Adrenal gland (tissue), 12 donors: ENCODE data around the gene TMEM132C. TPM values are rescaled to one million over a fixed set of nuclear protein-coding genes. Genes with fewer than 3 reads are reported as not detected.

Experiments used
- DNase-seq, 7 donors: peaks; one replicate each; pipeline ENCODE4 v3.0.0-alpha.2; 2019 to 2020
- H3K27ac ChIP-seq, 5 donors: fragments of 200-600 bp; sonication (generic) in 4 of 5; 1 replicate in 3 of 5; 2 replicates in 2 of 5; pipeline versions ENCODE4 v1.5.1 to v1.8.0; 2016 to 2020; ENCODE audit warnings: mild to moderate bottlenecking in 1 of 5
- H3K27me3 ChIP-seq: fragments of 200-600 bp; 2 replicates; pipeline ENCODE4 v1.8.0; 2021
- H3K36me3 ChIP-seq, 2 donors: fragments of 200-600 bp; replicated peaks in 1 of 2; 1 replicate in 1 of 2; 2 replicates in 1 of 2; pipeline versions ENCODE4 v1.5.1 to v1.8.0; 2018 to 2022
- H3K4me1 ChIP-seq, 2 donors: fragments of 200-600 bp; replicated peaks in 1 of 2; 1 replicate in 1 of 2; 2 replicates in 1 of 2; pipeline versions ENCODE4 v1.5.1 to v1.8.0; 2018 to 2021
- H3K4me3 ChIP-seq, 4 donors: fragments of 200-600 bp; sonication (generic) in 3 of 4; one replicate each; pipeline ENCODE4 v1.5.1; 2016 to 2018
- H3K9me3 ChIP-seq, 3 donors: fragments of 200-600 bp; sonication (generic) in 1 of 3; replicated peaks in 1 of 3; 1 replicate in 2 of 3; 2 replicates in 1 of 3; pipeline versions ENCODE4 v1.5.1 to v1.8.0; 2016 to 2021
- POLR2A ChIP-seq, 2 donors: fragments of 450-650 bp; IDR thresholded peaks; one replicate each; pipeline ENCODE4 v1.6.1; 2017; ENCODE audit warnings: antibody characterized with exemption in 2 of 2, mild to moderate bottlenecking in 2 of 2, moderate library complexity in 1 of 2
- WGBS, 4 donors: extraction: QIAGEN DNeasy Blood & Tissue Kit in 2 of 4; methylation state at CpG; one replicate each; pipeline versions ENCODE4 v1.1.5 to v1.1.7; 2013 to 2017; 5-methylcytosine and 5-hydroxymethylcytosine counted together
- intact Hi-C, 2 donors: fragments of 100-400 bp; cut with DNase I; formaldehyde crosslinking; loops; one replicate each; pipeline versions ENCODE4 v1.14.1 to v1.15.0; 2022 to 2023
- polyA plus RNA-seq, 3 donors: library from polyadenylated mRNA; stranded (reverse); fragments of 200-250 nt in 2 of 3; fragments of 350-450 nt in 1 of 3; fragmentation: Illumina TruSeq in 1 of 3; extraction: RNeasy Lipid Tissue Mini Kit (QIAGEN cat#74804) in 1 of 3; gene quantifications; one replicate each; pipeline ENCODE4 v1.2.3, GENCODE V29; 2013 to 2014
- total RNA-seq, 9 donors: library from RNA; depleted of rRNA in 4 of 9; stranded (reverse); fragments of >200 nt in 4 of 9; fragments of 120-200 nt in 1 of 9; fragmentation: NEBNext Ultra II Directional in 1 of 9; extraction: Animal tissue kit (Norgen Biotek cat#: 25700) in 1 of 9; gene quantifications; one replicate each; pipeline versions ENCODE4 v1.1.0 to v1.2.4, GENCODE V29; 2013 to 2023
- TF ChIP-seq, protein P1 (sequence below), 6 experiments: fragments of 450-650 bp in 4 of 6; fragments of 200-600 bp in 2 of 6; sonication (generic) in 1 of 6; IDR thresholded peaks; 1 replicate in 5 of 6; 2 replicates in 1 of 6; pipeline versions ENCODE4 v1.5.1 to v1.8.0; 2016 to 2021; ENCODE audit warnings: antibody characterized with exemption in 6 of 6, mild to moderate bottlenecking in 2 of 6, moderate library complexity in 1 of 6
- donor health status: healthy with polysubstance abuse.
- donor health status: Bipolar disorder and iron deficiency.
- donor health status: DM: yes; HTN: yes; CAD: no.
- donor health status: DM: no; HTN: no; CAD: no.
- donor health status: DM: no; HTN: no; CAD: no.
- donor health status: DM: yes; HTN: yes; CAD: no.

TMEM132C gene
- total and polyA plus RNA-seq, 12 donors = 1.2 to 4.2 (median 2.5) TPM

DNA sequence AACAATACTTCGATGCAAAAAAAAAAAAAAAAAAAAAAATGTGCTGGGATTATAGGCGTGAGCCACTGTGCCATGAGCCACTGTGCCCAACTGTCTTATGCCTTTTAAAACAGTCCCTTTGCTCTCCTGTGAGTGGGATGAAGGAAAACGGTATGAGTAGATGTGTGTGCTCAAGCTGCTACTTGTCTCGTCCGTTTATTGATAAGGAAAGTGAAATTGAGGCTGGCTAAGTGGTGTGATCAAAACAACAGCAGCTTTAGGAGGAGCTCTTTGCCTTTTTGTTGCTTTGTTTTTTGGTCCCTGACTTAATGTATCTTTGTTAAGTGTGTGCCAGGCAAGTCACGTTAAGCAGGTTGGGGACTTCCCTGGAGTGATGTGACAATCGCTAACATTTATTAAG lies 275.9 kb downstream of the TMEM132C start:
- WGBS, 4 donors = 61 to 69% (median 64%) methylated on average over 7 of the region's 7 CpGs
- H3K27me3 ChIP-seq = no peaks in the 10 kb centered on the region

DNA sequence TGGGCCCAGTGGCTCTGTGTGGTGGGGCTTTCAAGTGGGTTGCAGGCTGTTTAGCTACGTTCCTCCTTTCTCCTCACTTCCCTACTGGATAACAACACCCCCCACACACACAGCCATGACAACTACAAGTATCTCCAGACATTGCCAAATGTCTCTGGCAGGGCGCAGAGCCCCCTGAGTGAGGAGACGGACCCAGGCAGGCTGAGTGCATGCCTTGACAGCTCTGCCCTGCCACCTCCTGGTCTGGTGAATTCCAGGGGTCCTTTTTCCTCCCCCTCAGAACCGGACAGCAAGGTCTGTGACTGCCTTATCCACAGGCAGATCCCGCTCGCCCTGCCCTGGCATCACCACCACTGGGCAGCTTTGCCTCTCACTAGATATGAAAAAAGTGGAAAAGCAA lies 276.5 kb downstream of the TMEM132C start:
- H3K27me3 ChIP-seq = no peaks in the 10 kb centered on the region
- no peaks in the 10 kb centered on the region for H3K9me3 ChIP-seq
- no peak overlapping the region for H3K27ac ChIP-seq
- no peak overlapping the region for H3K4me3 ChIP-seq
- intact Hi-C loops = no loop called here
- no peaks in the 10 kb centered on the region for H3K36me3 ChIP-seq
- no peak for DNase-seq
- no peak for TF ChIP-seq POLR2A (IDR thresholded peaks at IDR 0.05)
- TF ChIP-seq, protein P1, sequence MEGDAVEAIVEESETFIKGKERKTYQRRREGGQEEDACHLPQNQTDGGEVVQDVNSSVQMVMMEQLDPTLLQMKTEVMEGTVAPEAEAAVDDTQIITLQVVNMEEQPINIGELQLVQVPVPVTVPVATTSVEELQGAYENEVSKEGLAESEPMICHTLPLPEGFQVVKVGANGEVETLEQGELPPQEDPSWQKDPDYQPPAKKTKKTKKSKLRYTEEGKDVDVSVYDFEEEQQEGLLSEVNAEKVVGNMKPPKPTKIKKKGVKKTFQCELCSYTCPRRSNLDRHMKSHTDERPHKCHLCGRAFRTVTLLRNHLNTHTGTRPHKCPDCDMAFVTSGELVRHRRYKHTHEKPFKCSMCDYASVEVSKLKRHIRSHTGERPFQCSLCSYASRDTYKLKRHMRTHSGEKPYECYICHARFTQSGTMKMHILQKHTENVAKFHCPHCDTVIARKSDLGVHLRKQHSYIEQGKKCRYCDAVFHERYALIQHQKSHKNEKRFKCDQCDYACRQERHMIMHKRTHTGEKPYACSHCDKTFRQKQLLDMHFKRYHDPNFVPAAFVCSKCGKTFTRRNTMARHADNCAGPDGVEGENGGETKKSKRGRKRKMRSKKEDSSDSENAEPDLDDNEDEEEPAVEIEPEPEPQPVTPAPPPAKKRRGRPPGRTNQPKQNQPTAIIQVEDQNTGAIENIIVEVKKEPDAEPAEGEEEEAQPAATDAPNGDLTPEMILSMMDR (IDR thresholded peaks at IDR 0.05) = no peak
- 49 to 54% (median 53%) methylated on average over 5 to 6 of the region's 6 CpGs for WGBS, 4 donors
- H3K4me1 ChIP-seq = no peaks in the 10 kb centered on the region

More for the DNA sequence above, 275.9 kb downstream of the TMEM132C start:
- no peak overlapping the region for H3K4me3 ChIP-seq
- intact Hi-C loops = no loop called here
- no peak for DNase-seq
- TF ChIP-seq, protein P1 (IDR thresholded peaks at IDR 0.05) = no peak
- TF ChIP-seq POLR2A (IDR thresholded peaks at IDR 0.05) = no peak
- no peak overlapping the region for H3K27ac ChIP-seq
- H3K36me3 ChIP-seq = no peaks in the 10 kb centered on the region
- H3K9me3 ChIP-seq = no peaks in the 10 kb centered on the region
- H3K4me1 ChIP-seq = no peaks in the 10 kb centered on the region

DNA sequence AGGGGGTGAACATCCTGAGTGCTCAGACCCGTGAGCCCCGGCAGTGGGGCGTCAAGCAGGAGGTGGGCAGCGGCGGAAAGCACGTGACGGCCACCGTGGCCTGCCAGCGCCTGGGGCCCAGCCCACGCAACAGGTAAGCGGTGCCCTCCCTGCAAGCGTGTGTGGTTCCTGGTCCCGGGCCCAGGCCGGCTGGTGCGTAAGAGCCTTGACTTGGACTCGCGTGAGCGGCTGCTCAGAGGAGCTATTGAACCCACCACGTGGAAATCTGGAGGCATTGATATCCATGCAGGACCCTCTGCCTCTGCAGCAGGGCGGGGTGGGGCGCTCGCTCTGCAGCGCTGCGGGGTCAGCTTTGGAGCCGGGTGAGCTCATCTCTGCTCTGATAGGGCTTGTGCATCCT lies 277.0 kb downstream of the TMEM132C start:
- no peaks in the 10 kb centered on the region for H3K9me3 ChIP-seq
- no peaks in the 10 kb centered on the region for H3K4me1 ChIP-seq
- intact Hi-C loops = no loop called here
- H3K27ac ChIP-seq = no peak overlapping the region
- TF ChIP-seq POLR2A (IDR thresholded peaks at IDR 0.05) = no peak
- TF ChIP-seq, protein P1 (IDR thresholded peaks at IDR 0.05) = no peak
- H3K4me3 ChIP-seq = no peak overlapping the region
- DNase-seq = no peak
- WGBS, 4 donors = 78 to 87% (median 84%) methylated on average over 6 to 25 of the region's 25 CpGs
- H3K36me3 ChIP-seq = no peaks in the 10 kb centered on the region
- no peaks in the 10 kb centered on the region for H3K27me3 ChIP-seq

DNA sequence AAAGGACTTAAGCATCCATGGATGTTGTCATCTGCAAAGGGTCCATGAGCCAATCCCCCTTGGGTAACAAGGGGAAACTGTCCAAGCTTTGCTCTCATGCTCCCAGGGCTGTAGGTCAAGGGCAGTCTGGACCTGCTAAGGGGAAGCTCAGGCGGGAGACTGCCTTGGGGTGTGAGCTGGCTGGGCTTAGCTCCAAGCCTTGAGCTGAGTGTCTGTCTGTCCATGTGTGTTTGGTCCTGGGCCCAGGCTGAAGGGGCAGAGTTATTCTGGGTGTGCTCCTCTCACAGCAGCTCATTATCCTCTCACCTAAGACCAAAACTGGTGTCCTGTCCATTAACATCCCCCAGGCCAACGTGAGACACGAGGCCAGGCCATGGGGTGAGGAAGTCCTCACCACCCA lies 282.0 kb downstream of the TMEM132C start:
- no peak for DNase-seq
- no peak overlapping the region for H3K27ac ChIP-seq
- 20 to 72% (median 70%) methylated on average over 1 to 3 of the region's 3 CpGs for WGBS, 4 donors
- no peak overlapping the region for H3K4me3 ChIP-seq
- no peaks in the 10 kb centered on the region for H3K9me3 ChIP-seq
- no peaks in the 10 kb centered on the region for H3K4me1 ChIP-seq
- no peaks in the 10 kb centered on the region for H3K36me3 ChIP-seq
- no peak for TF ChIP-seq POLR2A (IDR thresholded peaks at IDR 0.05)
- TF ChIP-seq, protein P1 (IDR thresholded peaks at IDR 0.05) = no peak
- no peaks in the 10 kb centered on the region for H3K27me3 ChIP-seq
- intact Hi-C loops = no loop called here
